Activated T-cell treated with anti-CD3 and anti-CD28 coated beads, Interleukin-2, amount 50 U/mL, for 24 hours (primary cell): ENCODE results near the gene FKTN.

Experiments
- DNase-seq: peaks from one replicate; pipeline ENCODE4 v3.0.0-alpha.2; 2020
- H3K27ac Mint-ChIP-seq: 2 replicates; pipeline ENCODE4 v1.8.0; 2020; ENCODE audit warnings: mild to moderate bottlenecking, mixed read lengths
- H3K27me3 Mint-ChIP-seq: 2 replicates; pipeline ENCODE4 v1.8.0; 2020; ENCODE audit warnings: mixed read lengths
- H3K36me3 Mint-ChIP-seq: 2 replicates; pipeline ENCODE4 v1.8.0; 2020; ENCODE audit warnings: low read depth, mixed read lengths
- H3K4me1 Mint-ChIP-seq: 2 replicates; pipeline ENCODE4 v1.8.0; 2020; ENCODE audit warnings: low read depth, mixed read lengths
- H3K4me3 Mint-ChIP-seq: 2 replicates; pipeline ENCODE4 v1.8.0; 2020; ENCODE audit warnings: mild to moderate bottlenecking, moderate library complexity, mixed read lengths
- H3K9me3 Mint-ChIP-seq: 2 replicates; pipeline ENCODE4 v1.8.0; 2020; ENCODE audit warnings: mixed read lengths

Gene FKTN

DNA sequence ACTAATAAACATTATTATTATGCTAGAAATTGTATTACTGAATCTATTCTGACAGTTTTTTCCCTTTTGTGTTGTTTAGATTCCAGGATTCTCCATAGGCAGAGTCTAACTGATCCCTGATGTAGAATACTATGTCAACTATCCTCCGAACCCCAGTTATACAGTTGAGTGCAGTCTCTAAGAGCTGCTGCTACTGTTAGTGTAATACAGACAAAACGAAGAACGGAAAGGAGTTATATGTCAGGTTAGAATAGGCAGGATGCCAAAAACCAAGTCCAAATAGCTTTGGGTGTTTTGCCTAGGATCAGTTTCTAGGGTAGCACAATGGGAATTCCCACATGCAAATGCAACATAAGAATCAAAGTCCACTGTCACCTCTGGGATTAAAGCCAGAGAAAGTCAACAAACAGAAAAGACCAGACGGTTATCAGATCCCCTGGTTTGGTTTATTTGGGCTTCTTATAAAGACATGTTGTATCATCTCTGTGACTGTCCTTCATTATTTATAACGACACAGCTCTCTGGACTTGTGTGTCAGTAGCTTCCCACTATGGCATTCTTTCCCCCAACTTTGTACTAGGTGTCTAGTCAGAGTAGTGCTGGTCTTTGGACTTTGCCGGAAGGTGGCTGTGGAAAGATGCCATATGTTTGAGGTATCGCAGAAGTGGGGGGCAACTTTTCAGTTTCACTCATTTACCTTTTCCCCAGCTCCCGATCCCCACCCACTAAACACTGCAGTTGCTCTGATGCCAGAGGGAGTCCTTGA is 121.5 kb downstream of the FKTN start:
- no peaks in the 10 kb centered on the region for H3K4me1 Mint-ChIP-seq
- no peak for DNase-seq
- no peak overlapping the region for H3K4me3 Mint-ChIP-seq

DNA sequence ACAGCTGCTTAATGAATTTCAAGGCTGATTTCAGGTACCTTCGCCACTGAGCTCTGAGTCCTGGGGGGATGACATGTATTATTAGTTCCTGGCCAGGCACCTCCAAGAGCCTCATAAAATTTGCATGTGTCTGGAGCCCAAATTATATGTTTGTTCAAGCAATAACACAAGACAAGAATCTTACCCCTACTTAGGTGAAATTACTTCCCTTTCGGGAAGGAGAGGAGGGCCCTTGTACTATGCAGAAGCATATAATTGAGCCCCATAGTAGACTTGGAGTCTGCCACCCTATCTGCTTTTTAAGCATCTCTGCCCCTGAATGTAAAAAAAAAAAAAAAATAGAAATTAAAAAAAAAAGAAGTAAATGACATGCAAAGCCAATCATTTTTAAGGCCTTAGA is 123.4 kb downstream of the FKTN start:
- H3K27ac Mint-ChIP-seq: no peak overlapping the region
- H3K4me1 Mint-ChIP-seq: no peaks in the 10 kb centered on the region
- no peaks in the 10 kb centered on the region for H3K27me3 Mint-ChIP-seq
- H3K4me3 Mint-ChIP-seq: no peak overlapping the region
- no peaks in the 10 kb centered on the region for H3K36me3 Mint-ChIP-seq
- no peak for DNase-seq
- no peaks in the 10 kb centered on the region for H3K9me3 Mint-ChIP-seq

More for the DNA sequence above, 121.5 kb downstream of the FKTN start:
- Mint-ChIP-seq H3K27ac (no peak overlapping the region), H3K36me3 (no peaks in the 10 kb centered on the region), H3K9me3 (no peaks in the 10 kb centered on the region), H3K27me3 (no peaks in the 10 kb centered on the region)

GRCh38 chr9:105681724-105682123 is 123.8 kb downstream of the FKTN start:
- no peak for DNase-seq
- Mint-ChIP-seq H3K27ac (no peak overlapping the region), H3K9me3 (no peaks in the 10 kb centered on the region), H3K4me1 (no peaks in the 10 kb centered on the region), H3K27me3 (no peaks in the 10 kb centered on the region), H3K36me3 (no peaks in the 10 kb centered on the region), H3K4me3 (no peak overlapping the region)

DNA sequence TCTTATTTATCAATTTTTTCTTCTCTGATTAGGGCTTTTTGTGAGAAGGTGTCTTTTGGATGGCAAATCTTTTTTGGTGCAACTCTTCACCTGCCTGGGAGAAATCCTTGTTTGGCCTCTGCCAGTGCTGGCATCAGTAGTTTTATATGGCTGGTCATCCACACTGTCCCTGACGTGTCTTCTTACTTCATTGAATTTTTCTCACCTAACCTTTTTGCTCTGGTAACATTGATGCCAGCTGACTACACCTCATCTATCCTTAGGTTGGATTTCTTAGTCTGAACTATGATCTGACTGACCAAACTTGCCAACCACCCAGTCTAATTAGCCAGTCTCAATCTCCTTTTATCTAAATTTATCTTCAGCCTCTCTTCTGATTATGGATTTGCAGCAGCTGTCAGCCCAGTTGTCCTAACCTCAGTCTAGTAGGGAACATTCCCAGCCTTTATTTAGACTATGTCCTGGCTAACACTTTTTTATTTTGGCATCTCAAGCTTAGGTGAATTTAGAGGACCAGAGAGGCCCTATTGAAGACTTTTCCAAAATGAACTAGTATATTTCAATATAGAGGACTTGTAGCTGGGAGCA is 125.9 kb downstream of the FKTN start:
- no peaks in the 10 kb centered on the region for H3K9me3 Mint-ChIP-seq
- H3K27ac Mint-ChIP-seq: no peak overlapping the region
- peaks cover 12% of the 10 kb centered on the region for H3K27me3 Mint-ChIP-seq
- DNase-seq: no peak
- no peaks in the 10 kb centered on the region for H3K4me1 Mint-ChIP-seq
- H3K4me3 Mint-ChIP-seq: no peak overlapping the region
- no peaks in the 10 kb centered on the region for H3K36me3 Mint-ChIP-seq

DNA sequence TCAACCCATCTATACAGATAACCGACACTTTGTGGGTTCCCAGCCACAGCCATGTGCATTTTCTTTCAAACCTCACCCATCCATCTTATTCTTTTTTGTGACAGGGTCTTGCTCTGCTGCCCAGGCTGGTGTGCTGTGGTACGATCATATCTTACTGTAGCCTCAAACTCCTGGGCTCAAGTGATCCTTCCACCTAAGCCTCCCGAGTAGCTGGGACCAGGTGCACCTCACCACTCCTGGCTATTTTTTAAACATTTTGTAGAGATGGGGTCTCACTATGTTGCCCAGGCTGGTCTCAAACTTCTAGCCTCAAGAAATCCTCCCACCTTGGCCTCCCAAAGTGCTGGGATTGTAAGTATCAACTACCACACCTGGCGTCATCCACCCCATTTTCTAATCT is 129.0 kb downstream of the FKTN start:
- H3K4me1 Mint-ChIP-seq: no peaks in the 10 kb centered on the region
- no peak overlapping the region for H3K4me3 Mint-ChIP-seq
- no peak overlapping the region for H3K27ac Mint-ChIP-seq
- no peak for DNase-seq
- H3K9me3 Mint-ChIP-seq: no peaks in the 10 kb centered on the region
- H3K36me3 Mint-ChIP-seq: no peaks in the 10 kb centered on the region
- peaks cover 32% of the 10 kb centered on the region for H3K27me3 Mint-ChIP-seq
